ENCODE data around the gene SGSM2. TPM values are rescaled to one million over a fixed set of nuclear protein-coding genes. Genes with fewer than 3 reads are reported as not detected.

The SGSM2 gene
- total and polyA plus RNA-seq, 2 of the 13 experiments (the other 11 are each of a cell fraction or from before 2014, with no cell fraction given), result 30.4 to 51.3 TPM

- peaks cover 16% of the 10 kb centered on the region for H3K4me1 ChIP-seq (ENCODE audit: insufficient read depth, low read length)
- DNase-seq (ENCODE audit: low spot score) (no peak), FAIRE-seq (no peak), ATAC-seq (no peak)
- intact Hi-C loops (cut with micrococcal nuclease; ENCODE audit: unreplicated experiment) (no loop called here), in situ Hi-C loops (cut with HindIII; ENCODE audit: extremely low pct_ligation_motif_present, low pct_unique_long_range_greater_than_20kb) (no loop called here)
- ChIA-PET POLR2A (interaction anchor here (0.9 to 2.1 kb wide), 3 partner anchors 8 to 10 kb away, joined by 4 to 10 read pairs (median 5); partner anchors contain the start of gene TSR1), CTCF (ENCODE audit: low intra/inter-chr PET ratio, low total read pairs) (no interaction called here)
- no TSS peak for BruUV-seq (replicated peaks)
- no peak overlapping the region for H3K4me3 ChIP-seq (replicated peaks in 1 of 3; ENCODE audit: insufficient read depth in 1 of 3, low read depth in 2 of 3, low read length in 3 of 3)
- no peaks in the 10 kb centered on the region for H3K27me3 ChIP-seq (ENCODE audit: control insufficient read depth in 1 of 2, insufficient read depth in 2 of 2, low read length in 2 of 2)
- no peaks in the 10 kb centered on the region for H3K79me2 ChIP-seq (ENCODE audit: insufficient read depth, low read length)
- no peak overlapping the region for H3K4me2 ChIP-seq (ENCODE audit: low read depth, low read length)
- H3K27ac ChIP-seq (ENCODE audit: extremely low read length, insufficient read depth, low read length), result no peak overlapping the region
- no peaks in the 10 kb centered on the region for H3K9me3 ChIP-seq (ENCODE audit: low read length)
- H3K36me3 ChIP-seq (replicated peaks in 1 of 2; ENCODE audit: control insufficient read depth in 1 of 2, insufficient read depth in 2 of 2, low read length in 2 of 2), result peaks cover 6 to 15% of the 10 kb centered on the region in 2 experiments; a peak in 3 of 5 replicates
- no peak overlapping the region for H2AFZ ChIP-seq (ENCODE audit: low read length)
- H3K9ac ChIP-seq (ENCODE audit: insufficient read depth, low read depth, low read length), result no peak overlapping the region
- 100% methylated on average over 7 of the region's 8 CpGs for WGBS (ENCODE audit: low lambda C conversion rate)
- H4K20me1 ChIP-seq (ENCODE audit: insufficient read depth, low read length), result no peaks in the 10 kb centered on the region
- TF ChIP-seq KLF13 (CRISPR knock-in tag; IDR thresholded peaks at IDR 0.05) (no peak), DMTF1 (CRISPR knock-in tag; IDR thresholded peaks at IDR 0.05) (no peak)
These were observed 9.2 kb downstream of the SGSM2 start for GRCh38 chr17:2346475-2346874.

- Histone ChIP-seq H3K27me3 (ENCODE audit: control insufficient read depth in 1 of 2, insufficient read depth in 2 of 2, low read length in 2 of 2) (no peaks in the 10 kb centered on the region), H3K79me2 (ENCODE audit: insufficient read depth, low read length) (no peaks in the 10 kb centered on the region), H3K27ac (ENCODE audit: extremely low read length, insufficient read depth, low read length) (peak overlapping the region; percentile 65), H2AFZ (ENCODE audit: low read length) (no peak overlapping the region), H3K9ac (ENCODE audit: insufficient read depth, low read depth, low read length) (0 out of 2 replicates have a peak overlapping the region, but pooled peaks have one; percentile 20), H3K9me3 (ENCODE audit: low read length) (no peaks in the 10 kb centered on the region), H3K4me1 (ENCODE audit: insufficient read depth, low read length) (peaks cover 16% of the 10 kb centered on the region), H4K20me1 (ENCODE audit: insufficient read depth, low read length) (no peaks in the 10 kb centered on the region), H3K36me3 (replicated peaks in 1 of 2; ENCODE audit: control insufficient read depth in 1 of 2, insufficient read depth in 2 of 2, low read length in 2 of 2) (peaks cover 6 to 14% of the 10 kb centered on the region in 2 experiments; a peak in 3 of 5 replicates), H3K4me2 (ENCODE audit: low read depth, low read length) (peak overlapping the region; percentile 53), H3K4me3 (replicated peaks in 1 of 3; ENCODE audit: insufficient read depth in 1 of 3, low read depth in 2 of 3, low read length in 3 of 3) (no peak overlapping the region)
- DNase-seq (ENCODE audit: low spot score), result peak; percentile 92
- POLR2A ChIA-PET, result interaction anchor here (0.7 to 2.1 kb wide), 4 partner anchors 10 to 164 kb away, joined by 3 to 18 read pairs (median 7); partner anchors contain the start of genes METTL16 and TSR1
- FAIRE-seq, result peak; percentile 95
- CTCF ChIA-PET (ENCODE audit: low intra/inter-chr PET ratio, low total read pairs), result no interaction called here
- WGBS (ENCODE audit: low lambda C conversion rate), result 90% methylated on average over 8 of the region's 11 CpGs
- peak; percentile 98 for ATAC-seq
- in situ Hi-C loops (cut with HindIII; ENCODE audit: extremely low pct_ligation_motif_present, low pct_unique_long_range_greater_than_20kb) (no loop called here), intact Hi-C loops (cut with micrococcal nuclease; ENCODE audit: unreplicated experiment) (no loop called here)
- BruUV-seq (replicated peaks), result no TSS peak
- 0 out of 2 replicates have a peak, but pooled peaks have one; percentile 41 for TF ChIP-seq RXRA (CRISPR knock-in tag; IDR thresholded peaks at IDR 0.05)
- TF ChIP-seq POGZ (CRISPR knock-in tag; IDR thresholded peaks at IDR 0.05), result 0 out of 2 replicates have a peak, but pooled peaks have one; percentile 25
- peak; percentile 27; the same call in 1 of the 2 replicates for TF ChIP-seq NCOA2 (CRISPR knock-in tag; IDR thresholded peaks at IDR 0.05)
- peak; percentile 51 for TF ChIP-seq SALL1 (CRISPR knock-in tag; IDR thresholded peaks at IDR 0.05)
- TF ChIP-seq ZNF33A (CRISPR knock-in tag; IDR thresholded peaks at IDR 0.05; ENCODE audit: borderline replicate concordance), result no peak
- TF ChIP-seq RFXANK (CRISPR knock-in tag; IDR thresholded peaks at IDR 0.05), result peak; percentile 95
- no peak for TF ChIP-seq DMTF1 (CRISPR knock-in tag; IDR thresholded peaks at IDR 0.05)
- TF ChIP-seq SOX6 (IDR thresholded peaks at IDR 0.05), result no peak
- TF ChIP-seq SOX6 (CRISPR knock-in tag; IDR thresholded peaks at IDR 0.05), result peak; percentile 36; the same call in 1 of the 2 replicates
- no peak for TF ChIP-seq ZNF251 (CRISPR knock-in tag; IDR thresholded peaks at IDR 0.05)
- TF ChIP-seq SNAPC5 (CRISPR knock-in tag; IDR thresholded peaks at IDR 0.05; ENCODE audit: borderline replicate concordance), result no peak
These were observed 10.7 kb downstream of the SGSM2 start for GRCh38 chr17:2347805-2348685.

Measured in HepG2 (cell line).